ENCODE results near the gene CD3G.

CD3G gene

GRCh38 chr11:118310781-118311485, 33.2 kb upstream of the CD3G start:
- Histone ChIP-seq H3K4me3 (ENCODE audit: extremely low read depth, insufficient read depth, low read length, poor library complexity, severe bottlenecking) (no peak overlapping the region), H3K27ac (ENCODE audit: low read depth, low read length, severe bottlenecking) (no peak overlapping the region), H3K4me1 (ENCODE audit: control insufficient read depth, insufficient read depth, low read length, poor library complexity, severe bottlenecking) (peaks cover 8% of the 10 kb centered on the region), H3K36me3 (ENCODE audit: control insufficient read depth, insufficient read depth, low read length) (no peaks in the 10 kb centered on the region), H3K9me3 (ENCODE audit: control insufficient read depth, low read length) (no peaks in the 10 kb centered on the region)
- WGBS, 2 experiments (ENCODE audit: insufficient coverage in 2 of 2), result 80 to 83% methylated on average over 1 of the region's 3 CpGs

- H3K4me1 ChIP-seq (ENCODE audit: control insufficient read depth, insufficient read depth, low read length, poor library complexity, severe bottlenecking), result peaks cover 12% of the 10 kb centered on the region
- no peaks in the 10 kb centered on the region for H3K9me3 ChIP-seq (ENCODE audit: control insufficient read depth, low read length)
- 63 to 92% methylated on average over 1 to 2 of the region's 4 CpGs for WGBS, 2 experiments (ENCODE audit: insufficient coverage in 2 of 2)
- no peak overlapping the region for H3K4me3 ChIP-seq (ENCODE audit: extremely low read depth, insufficient read depth, low read length, poor library complexity, severe bottlenecking)
- no peaks in the 10 kb centered on the region for H3K36me3 ChIP-seq (ENCODE audit: control insufficient read depth, insufficient read depth, low read length)
- no peak overlapping the region for H3K27ac ChIP-seq (ENCODE audit: low read depth, low read length, severe bottlenecking)
Measured at GRCh38 chr11:118311518-118311917, 32.6 kb upstream of the CD3G start.

GRCh38 chr11:118312328-118312727, 31.8 kb upstream of the CD3G start:
- WGBS, 2 experiments (ENCODE audit: insufficient coverage in 2 of 2), result 80 to 83% methylated on average over 1 of the region's 2 CpGs
- Histone ChIP-seq H3K4me1 (ENCODE audit: control insufficient read depth, insufficient read depth, low read length, poor library complexity, severe bottlenecking) (peaks cover 12% of the 10 kb centered on the region), H3K9me3 (ENCODE audit: control insufficient read depth, low read length) (no peaks in the 10 kb centered on the region), H3K4me3 (ENCODE audit: extremely low read depth, insufficient read depth, low read length, poor library complexity, severe bottlenecking) (no peak overlapping the region), H3K27ac (ENCODE audit: low read depth, low read length, severe bottlenecking) (no peak overlapping the region), H3K36me3 (ENCODE audit: control insufficient read depth, insufficient read depth, low read length) (no peaks in the 10 kb centered on the region)

DNA sequence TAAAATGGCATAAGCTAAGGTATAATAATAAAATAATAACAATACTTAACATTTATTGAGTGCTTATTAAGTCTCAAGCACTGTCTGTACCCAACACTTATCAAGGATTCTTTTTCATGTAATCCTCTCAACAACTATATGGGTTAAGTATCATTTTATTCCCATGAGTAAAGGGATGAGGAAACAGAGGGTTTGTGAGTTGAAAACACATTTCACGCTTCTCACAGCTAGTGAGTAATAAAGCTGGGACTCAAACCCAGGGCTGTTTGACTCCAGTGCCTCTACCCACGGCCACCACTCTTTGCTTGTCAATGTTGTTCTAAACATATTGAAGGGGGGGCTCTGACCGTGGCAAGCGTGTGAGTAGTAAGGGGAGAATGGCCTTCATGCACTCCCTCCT, 30.9 kb upstream of the CD3G start:
- H3K27ac ChIP-seq (ENCODE audit: low read depth, low read length, severe bottlenecking), result no peak overlapping the region
- H3K4me1 ChIP-seq (ENCODE audit: control insufficient read depth, insufficient read depth, low read length, poor library complexity, severe bottlenecking), result peaks cover 12% of the 10 kb centered on the region
- no peak overlapping the region for H3K4me3 ChIP-seq (ENCODE audit: extremely low read depth, insufficient read depth, low read length, poor library complexity, severe bottlenecking)
- 100% methylated on average over 1 of the region's 4 CpGs for WGBS, 2 experiments (ENCODE audit: insufficient coverage in 2 of 2)
- no peaks in the 10 kb centered on the region for H3K9me3 ChIP-seq (ENCODE audit: control insufficient read depth, low read length)
- H3K36me3 ChIP-seq (ENCODE audit: control insufficient read depth, insufficient read depth, low read length), result no peaks in the 10 kb centered on the region

DNA sequence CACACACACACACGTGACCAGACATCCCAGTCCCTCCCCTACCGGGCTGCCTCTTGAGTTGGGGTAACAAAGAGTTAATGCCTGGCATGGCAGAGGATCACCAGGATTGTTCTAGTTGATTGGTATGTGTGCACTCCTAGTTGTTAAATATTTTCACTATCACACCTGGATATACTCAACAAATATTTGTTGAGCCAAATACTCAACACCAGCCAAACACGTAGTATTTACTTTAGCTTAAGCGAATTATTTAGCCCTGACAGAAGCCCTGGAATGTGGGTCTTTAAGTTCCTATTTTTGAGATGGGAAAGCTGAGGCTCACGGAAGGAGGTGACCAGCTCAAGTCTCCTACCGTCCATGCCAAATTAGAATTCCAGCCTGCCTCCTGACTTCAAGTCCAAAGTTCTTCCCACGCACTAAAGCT, 29.1 kb upstream of the CD3G start:
- WGBS, 2 experiments (ENCODE audit: insufficient coverage in 2 of 2), result 70 to 72% methylated on average over 3 to 4 of the region's 7 CpGs
- no peaks in the 10 kb centered on the region for H3K36me3 ChIP-seq (ENCODE audit: control insufficient read depth, insufficient read depth, low read length)
- H3K9me3 ChIP-seq (ENCODE audit: control insufficient read depth, low read length), result no peaks in the 10 kb centered on the region
- no peak overlapping the region for H3K27ac ChIP-seq (ENCODE audit: low read depth, low read length, severe bottlenecking)
- peaks cover 15% of the 10 kb centered on the region for H3K4me1 ChIP-seq (ENCODE audit: control insufficient read depth, insufficient read depth, low read length, poor library complexity, severe bottlenecking)
- H3K4me3 ChIP-seq (ENCODE audit: extremely low read depth, insufficient read depth, low read length, poor library complexity, severe bottlenecking), result no peak overlapping the region

DNA sequence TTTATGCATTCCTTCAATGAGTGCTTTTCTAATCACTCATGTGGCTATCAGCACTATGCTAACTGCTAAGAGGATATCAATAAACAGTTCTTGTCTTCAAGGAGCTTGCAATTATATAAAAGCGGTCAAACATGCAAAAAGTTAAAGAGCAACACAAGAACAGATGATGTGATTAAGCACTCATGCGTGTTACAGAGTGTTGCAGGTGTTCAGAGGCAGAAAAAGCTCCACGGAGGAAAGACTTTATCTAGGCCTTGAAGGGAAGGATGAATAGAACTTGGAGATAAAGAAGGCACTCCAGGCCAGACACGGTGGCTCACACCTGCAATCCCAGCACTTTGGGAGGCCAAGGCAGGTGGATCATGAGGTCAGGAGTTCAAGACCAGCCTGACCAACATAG, 26.0 kb upstream of the CD3G start:
- no peaks in the 10 kb centered on the region for H3K9me3 ChIP-seq (ENCODE audit: control insufficient read depth, low read length)
- no peak overlapping the region for H3K27ac ChIP-seq (ENCODE audit: low read depth, low read length, severe bottlenecking)
- WGBS, 2 experiments (ENCODE audit: insufficient coverage in 2 of 2), result 93 to 96% methylated on average over 4 of the region's 4 CpGs
- peaks cover 15% of the 10 kb centered on the region for H3K4me1 ChIP-seq (ENCODE audit: control insufficient read depth, insufficient read depth, low read length, poor library complexity, severe bottlenecking)
- H3K4me3 ChIP-seq (ENCODE audit: extremely low read depth, insufficient read depth, low read length, poor library complexity, severe bottlenecking), result no peak overlapping the region
- H3K36me3 ChIP-seq (ENCODE audit: control insufficient read depth, insufficient read depth, low read length), result no peaks in the 10 kb centered on the region

- no peaks in the 10 kb centered on the region for H3K36me3 ChIP-seq (ENCODE audit: control insufficient read depth, insufficient read depth, low read length)
- H3K4me3 ChIP-seq (ENCODE audit: extremely low read depth, insufficient read depth, low read length, poor library complexity, severe bottlenecking), result no peak overlapping the region
- H3K4me1 ChIP-seq (ENCODE audit: control insufficient read depth, insufficient read depth, low read length, poor library complexity, severe bottlenecking), result peaks cover 15% of the 10 kb centered on the region
- 93 to 95% methylated on average over 9 of the region's 11 CpGs for WGBS, 2 experiments (ENCODE audit: insufficient coverage in 2 of 2)
- no peaks in the 10 kb centered on the region for H3K9me3 ChIP-seq (ENCODE audit: control insufficient read depth, low read length)
- H3K27ac ChIP-seq (ENCODE audit: low read depth, low read length, severe bottlenecking), result no peak overlapping the region
Measured at GRCh38 chr11:118318581-118319336, 25.4 kb upstream of the CD3G start.

GRCh38 chr11:118319337-118319707, 24.8 kb upstream of the CD3G start:
- Histone ChIP-seq H3K36me3 (ENCODE audit: control insufficient read depth, insufficient read depth, low read length) (no peaks in the 10 kb centered on the region), H3K4me1 (ENCODE audit: control insufficient read depth, insufficient read depth, low read length, poor library complexity, severe bottlenecking) (peaks cover 15% of the 10 kb centered on the region), H3K27ac (ENCODE audit: low read depth, low read length, severe bottlenecking) (no peak overlapping the region), H3K4me3 (ENCODE audit: extremely low read depth, insufficient read depth, low read length, poor library complexity, severe bottlenecking) (no peak overlapping the region), H3K9me3 (ENCODE audit: control insufficient read depth, low read length) (no peaks in the 10 kb centered on the region)
- 86% methylated on average over 1 of the region's 1 CpG; no CpG with 5 or more reads in 1 of the 2 experiments for WGBS, 2 experiments (ENCODE audit: insufficient coverage in 2 of 2)

- Histone ChIP-seq H3K9me3 (ENCODE audit: control insufficient read depth, low read length) (no peaks in the 10 kb centered on the region), H3K4me1 (ENCODE audit: control insufficient read depth, insufficient read depth, low read length, poor library complexity, severe bottlenecking) (peaks cover 9% of the 10 kb centered on the region), H3K4me3 (ENCODE audit: extremely low read depth, insufficient read depth, low read length, poor library complexity, severe bottlenecking) (no peak overlapping the region), H3K36me3 (ENCODE audit: control insufficient read depth, insufficient read depth, low read length) (no peaks in the 10 kb centered on the region), H3K27ac (ENCODE audit: low read depth, low read length, severe bottlenecking) (no peak overlapping the region)
- WGBS, 2 experiments (ENCODE audit: insufficient coverage in 2 of 2), result 90 to 91% methylated on average over 3 of the region's 3 CpGs
Measured at GRCh38 chr11:118320515-118320914, 23.6 kb upstream of the CD3G start.

GRCh38 chr11:118321386-118322082, 22.6 kb upstream of the CD3G start:
- 100% methylated on average over 1 of the region's 5 CpGs for WGBS, 2 experiments (ENCODE audit: insufficient coverage in 2 of 2)
- H3K27ac ChIP-seq (ENCODE audit: low read depth, low read length, severe bottlenecking), result no peak overlapping the region

More at GRCh38 chr11:118321386-118322082, 22.6 kb upstream of the CD3G start:
- H3K4me1 ChIP-seq (ENCODE audit: control insufficient read depth, insufficient read depth, low read length, poor library complexity, severe bottlenecking), result peaks cover 3% of the 10 kb centered on the region
- H3K4me3 ChIP-seq (ENCODE audit: extremely low read depth, insufficient read depth, low read length, poor library complexity, severe bottlenecking), result no peak overlapping the region
- H3K9me3 ChIP-seq (ENCODE audit: control insufficient read depth, low read length), result no peaks in the 10 kb centered on the region
- no peaks in the 10 kb centered on the region for H3K36me3 ChIP-seq (ENCODE audit: control insufficient read depth, insufficient read depth, low read length)

All from mesodermal cell (in vitro differentiated cells).